ENCODE data around the gene ZBTB40. TPM values are rescaled to one million over a fixed set of nuclear protein-coding genes. Genes with fewer than 3 reads are reported as not detected.

ZBTB40 gene
- total RNA-seq, 4 donors from 2014 or later: 25.7 to 38.0 (median 32.5) TPM

- peaks cover 0 to 31% (median 0%) of the 10 kb centered on the region in 3 donors for H3K36me3 ChIP-seq
- no peak overlapping the region for H3K4me3 ChIP-seq
- H3K27me3 ChIP-seq: no peaks in the 10 kb centered on the region
- peak overlapping the region in 1 of 4 donors; percentile 36 for H3K27ac ChIP-seq
- TF ChIP-seq CTCF (IDR thresholded peaks at IDR 0.05) (no peak), POLR2A (IDR thresholded peaks at IDR 0.05) (no peak)
- no peaks in the 10 kb centered on the region for H3K9me3 ChIP-seq
- no peak for DNase-seq
- H3K4me1 ChIP-seq: peaks cover 0 to 15% (median 0%) of the 10 kb centered on the region in 4 donors
These were observed 78.4 kb downstream of the ZBTB40 start for GRCh38 chr1:22529901-22530621.

GRCh38 chr1:22530715-22531114 lies 79.1 kb downstream of the ZBTB40 start:
- DNase-seq: no peak
- Histone ChIP-seq H3K4me1 (peaks cover 0 to 15% (median 0%) of the 10 kb centered on the region in 4 donors), H3K27me3 (no peaks in the 10 kb centered on the region), H3K36me3 (peaks cover 0 to 24% (median 0%) of the 10 kb centered on the region in 3 donors), H3K27ac (peak overlapping the region in 1 of 4 donors; percentile 36), H3K4me3 (no peak overlapping the region), H3K9me3 (no peaks in the 10 kb centered on the region)
- TF ChIP-seq CTCF (IDR thresholded peaks at IDR 0.05) (no peak), POLR2A (IDR thresholded peaks at IDR 0.05) (no peak)

GRCh38 chr1:22531251-22531650 lies 79.6 kb downstream of the ZBTB40 start:
- H3K27me3 ChIP-seq: no peaks in the 10 kb centered on the region
- H3K36me3 ChIP-seq: peaks cover 0 to 19% (median 0%) of the 10 kb centered on the region in 3 donors
- peak overlapping the region in 1 of 4 donors; percentile 13 for H3K27ac ChIP-seq
- TF ChIP-seq CTCF (IDR thresholded peaks at IDR 0.05) (no peak), POLR2A (IDR thresholded peaks at IDR 0.05) (no peak)
- no peak for DNase-seq
- no peaks in the 10 kb centered on the region for H3K9me3 ChIP-seq
- peaks cover 0 to 15% (median 0%) of the 10 kb centered on the region in 4 donors for H3K4me1 ChIP-seq
- H3K4me3 ChIP-seq: no peak overlapping the region

GRCh38 chr1:22533244-22533895 lies 81.7 kb downstream of the ZBTB40 start:
- Histone ChIP-seq H3K4me3 (no peak overlapping the region), H3K9me3 (no peaks in the 10 kb centered on the region), H3K4me1 (peaks cover 0 to 15% (median 0%) of the 10 kb centered on the region in 4 donors), H3K36me3 (no peaks in the 10 kb centered on the region), H3K27me3 (no peaks in the 10 kb centered on the region), H3K27ac (no peak overlapping the region)
- peak in 1 of 3 donors; percentile 30 for DNase-seq
- TF ChIP-seq POLR2A (IDR thresholded peaks at IDR 0.05) (no peak), CTCF (IDR thresholded peaks at IDR 0.05) (no peak)

- TF ChIP-seq POLR2A (IDR thresholded peaks at IDR 0.05) (no peak), CTCF (IDR thresholded peaks at IDR 0.05) (no peak)
- H3K4me1 ChIP-seq: peaks cover 0 to 15% (median 0%) of the 10 kb centered on the region in 4 donors
- no peak overlapping the region for H3K27ac ChIP-seq
- H3K36me3 ChIP-seq: no peaks in the 10 kb centered on the region
- H3K9me3 ChIP-seq: no peaks in the 10 kb centered on the region
- H3K27me3 ChIP-seq: no peaks in the 10 kb centered on the region
- peak in 1 of 3 donors; percentile 9 for DNase-seq
- no peak overlapping the region for H3K4me3 ChIP-seq
These were observed 83.3 kb downstream of the ZBTB40 start for GRCh38 chr1:22534951-22535350.

Data from Peyer's patch (tissue), 4 donors.